DND-41 (cell line): ENCODE results near the gene DHX29.

Experiments
- ATAC-seq: fragments of 200-7000 bp; cut with Tn5 transposase; 3 replicates; pipeline ENCODE4 v1.9.1; 2021; ENCODE audit warnings: low read depth; ENCODE audit not compliant: insufficient read depth
- DNase-seq: peaks from one replicate; pipeline ENCODE4 v3.0.0-alpha.2; 2020
- H2AFZ ChIP-seq: 2 replicates; pipeline ENCODE4 v1.6.0; 2012; ENCODE audit warnings: low read depth, low read length
- H3K27ac ChIP-seq: 2 replicates; pipeline ENCODE4 v1.5.1; 2012; ENCODE audit warnings: low read length, inconsistent platforms
- H3K27me3 ChIP-seq: fragments of 200-600 bp; sonication (generic); 2 replicates; pipeline ENCODE4 v1.6.0; 2012; ENCODE audit warnings: low read length, mild to moderate bottlenecking, inconsistent platforms; ENCODE audit not compliant: insufficient read depth, poor library complexity
- H3K36me3 ChIP-seq: 2 replicates; pipeline ENCODE4 v1.5.1; 2012; ENCODE audit warnings: low read length, inconsistent platforms; ENCODE audit not compliant: insufficient read depth
- H3K4me1 ChIP-seq: 2 replicates; pipeline ENCODE4 v1.5.1; 2012; ENCODE audit warnings: mild to moderate bottlenecking, low read length; ENCODE audit not compliant: insufficient read depth
- H3K4me2 ChIP-seq: 2 replicates; pipeline ENCODE4 v1.6.0; 2012; ENCODE audit warnings: mild to moderate bottlenecking, moderate library complexity, low read length, inconsistent platforms; ENCODE audit not compliant: insufficient read depth
- H3K4me3 ChIP-seq, 2 experiments: fragments of 200-600 bp in 1 of 2; shearing (Covaris generic) in 1 of 2; 2 replicates each; pipeline ENCODE4 v1.5.1; 2012 to 2016; ENCODE audit warnings: inconsistent platforms in 2 of 2, low read length in 2 of 2, mild to moderate bottlenecking in 2 of 2, low read depth in 1 of 2, moderate library complexity in 1 of 2
- H3K79me2 ChIP-seq: 2 replicates; pipeline ENCODE4 v1.6.0; 2012; ENCODE audit warnings: low read length, inconsistent platforms; ENCODE audit not compliant: insufficient read depth
- H3K9ac ChIP-seq: 2 replicates; pipeline ENCODE4 v1.6.0; 2012; ENCODE audit warnings: low read depth, mild to moderate bottlenecking, inconsistent platforms, low read length, moderate library complexity
- H3K9me3 ChIP-seq: 2 replicates; pipeline ENCODE4 v1.5.1; 2012; ENCODE audit warnings: low read length, moderate library complexity, mild to moderate bottlenecking, inconsistent platforms; ENCODE audit not compliant: insufficient read depth, severe bottlenecking
- H4K20me1 ChIP-seq: 2 replicates; pipeline ENCODE4 v1.6.0; 2012; ENCODE audit warnings: low read length; ENCODE audit not compliant: insufficient read depth
- EZH2 ChIP-seq: IDR thresholded peaks from 3 replicates; pipeline ENCODE4 v1.6.1; 2012; ENCODE audit warnings: borderline replicate concordance, low read depth, mild to moderate bottlenecking, moderate library complexity, low read length, inconsistent platforms; ENCODE audit not compliant: severe bottlenecking
- TF ChIP-seq, protein P1 (sequence below): IDR thresholded peaks from 2 replicates; pipeline ENCODE4 v1.5.1; 2012; ENCODE audit warnings: borderline replicate concordance, low read length, moderate library complexity, mild to moderate bottlenecking; ENCODE audit not compliant: poor library complexity, severe bottlenecking; ENCODE audit errors: extremely low read depth

DHX29 gene

DNA sequence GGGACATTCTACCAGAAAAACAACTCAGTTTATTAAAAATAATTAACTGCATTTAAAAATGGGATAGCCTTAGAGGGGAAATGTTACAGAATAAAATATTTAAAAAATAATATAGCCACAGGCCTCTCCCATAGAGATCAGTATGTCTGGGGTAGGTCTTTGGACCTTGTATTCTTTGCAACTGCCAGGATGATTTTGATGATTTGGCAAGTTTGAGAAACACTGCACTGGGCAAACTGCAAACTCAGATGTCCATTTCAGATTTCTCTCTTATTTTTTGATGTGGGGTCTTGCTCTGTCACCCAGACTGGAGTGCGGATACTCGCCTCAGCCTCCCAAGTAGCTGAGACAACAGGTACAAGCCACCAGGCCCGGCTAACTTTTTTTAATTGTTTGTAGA lies 49.2 kb downstream of the DHX29 start:
- H3K4me2 ChIP-seq = no peak overlapping the region
- no peak overlapping the region for H3K4me3 ChIP-seq
- no peak overlapping the region for H3K9ac ChIP-seq
- no peaks in the 10 kb centered on the region for H4K20me1 ChIP-seq
- TF ChIP-seq, protein P1, sequence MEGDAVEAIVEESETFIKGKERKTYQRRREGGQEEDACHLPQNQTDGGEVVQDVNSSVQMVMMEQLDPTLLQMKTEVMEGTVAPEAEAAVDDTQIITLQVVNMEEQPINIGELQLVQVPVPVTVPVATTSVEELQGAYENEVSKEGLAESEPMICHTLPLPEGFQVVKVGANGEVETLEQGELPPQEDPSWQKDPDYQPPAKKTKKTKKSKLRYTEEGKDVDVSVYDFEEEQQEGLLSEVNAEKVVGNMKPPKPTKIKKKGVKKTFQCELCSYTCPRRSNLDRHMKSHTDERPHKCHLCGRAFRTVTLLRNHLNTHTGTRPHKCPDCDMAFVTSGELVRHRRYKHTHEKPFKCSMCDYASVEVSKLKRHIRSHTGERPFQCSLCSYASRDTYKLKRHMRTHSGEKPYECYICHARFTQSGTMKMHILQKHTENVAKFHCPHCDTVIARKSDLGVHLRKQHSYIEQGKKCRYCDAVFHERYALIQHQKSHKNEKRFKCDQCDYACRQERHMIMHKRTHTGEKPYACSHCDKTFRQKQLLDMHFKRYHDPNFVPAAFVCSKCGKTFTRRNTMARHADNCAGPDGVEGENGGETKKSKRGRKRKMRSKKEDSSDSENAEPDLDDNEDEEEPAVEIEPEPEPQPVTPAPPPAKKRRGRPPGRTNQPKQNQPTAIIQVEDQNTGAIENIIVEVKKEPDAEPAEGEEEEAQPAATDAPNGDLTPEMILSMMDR = no peak
- no peak for TF ChIP-seq EZH2
- H3K4me1 ChIP-seq = no peaks in the 10 kb centered on the region
- H3K27me3 ChIP-seq = no peaks in the 10 kb centered on the region
- H3K79me2 ChIP-seq = no peaks in the 10 kb centered on the region
- peaks cover 68% of the 10 kb centered on the region for H3K36me3 ChIP-seq
- H2AFZ ChIP-seq = no peak overlapping the region
- no peak overlapping the region for H3K27ac ChIP-seq
- ATAC-seq (no peak), DNase-seq (no peak)
- no peaks in the 10 kb centered on the region for H3K9me3 ChIP-seq

DNA sequence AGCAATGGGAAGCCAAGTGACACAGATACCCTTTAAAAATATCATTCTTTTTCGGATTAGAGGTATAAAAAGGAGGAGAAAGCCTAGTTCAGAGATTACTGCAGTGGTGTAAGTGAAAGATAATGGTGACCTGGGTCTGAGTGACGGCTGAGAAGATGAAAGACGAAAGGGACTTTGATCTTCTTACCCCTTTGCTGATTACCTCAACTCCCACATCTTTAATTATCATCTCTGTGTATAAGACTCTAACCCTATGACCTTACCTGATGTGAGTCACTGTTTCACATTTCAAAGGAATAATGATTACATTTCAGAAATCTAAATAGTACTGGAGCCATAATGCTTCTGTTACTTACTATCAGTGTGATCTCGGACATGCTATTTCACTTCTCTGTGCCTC lies 52.7 kb downstream of the DHX29 start:
- Histone ChIP-seq H3K27me3 (no peaks in the 10 kb centered on the region), H3K36me3 (peaks cover 46% of the 10 kb centered on the region; the same call in 1 of the 2 replicates), H3K4me2 (no peak overlapping the region), H3K9ac (no peak overlapping the region), H3K27ac (no peak overlapping the region), H3K9me3 (no peaks in the 10 kb centered on the region), H3K79me2 (no peaks in the 10 kb centered on the region), H3K4me1 (no peaks in the 10 kb centered on the region), H3K4me3 (no peak overlapping the region), H4K20me1 (no peaks in the 10 kb centered on the region), H2AFZ (no peak overlapping the region)
- TF ChIP-seq, protein P1 = no peak
- TF ChIP-seq EZH2 = no peak
- DNase-seq = no peak
- no peak for ATAC-seq

DNA sequence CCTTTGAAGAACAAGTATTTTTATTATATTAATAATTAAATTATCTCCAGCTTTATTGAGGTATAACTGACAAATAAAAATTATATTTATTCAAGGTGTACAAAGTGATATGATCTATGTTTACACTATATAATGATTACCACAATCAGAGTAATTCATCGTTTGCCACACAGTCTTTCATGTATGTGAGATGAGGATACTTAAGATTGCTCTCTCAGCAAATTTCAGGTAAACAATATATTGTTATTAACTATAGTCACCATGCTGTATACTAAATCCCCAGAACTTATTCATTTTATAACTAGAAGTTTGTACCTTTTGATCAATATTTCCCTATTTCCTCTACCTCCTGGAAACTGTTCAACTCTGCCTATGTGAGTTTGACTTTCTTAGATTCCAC lies 57.4 kb downstream of the DHX29 start:
- no peaks in the 10 kb centered on the region for H4K20me1 ChIP-seq
- no peak overlapping the region for H3K4me2 ChIP-seq
- no peak for DNase-seq
- no peaks in the 10 kb centered on the region for H3K79me2 ChIP-seq
- H3K4me1 ChIP-seq = no peaks in the 10 kb centered on the region
- H3K4me3 ChIP-seq = no peak overlapping the region
- no peak for ATAC-seq
- H2AFZ ChIP-seq = no peak overlapping the region
- TF ChIP-seq EZH2 = no peak
- TF ChIP-seq, protein P1 = no peak
- no peak overlapping the region for H3K9ac ChIP-seq
- H3K27ac ChIP-seq = no peak overlapping the region
- H3K9me3 ChIP-seq = peaks cover 10% of the 10 kb centered on the region
- H3K36me3 ChIP-seq = peaks cover 10% of the 10 kb centered on the region; the same call in 1 of the 2 replicates
- H3K27me3 ChIP-seq = no peaks in the 10 kb centered on the region

DNA sequence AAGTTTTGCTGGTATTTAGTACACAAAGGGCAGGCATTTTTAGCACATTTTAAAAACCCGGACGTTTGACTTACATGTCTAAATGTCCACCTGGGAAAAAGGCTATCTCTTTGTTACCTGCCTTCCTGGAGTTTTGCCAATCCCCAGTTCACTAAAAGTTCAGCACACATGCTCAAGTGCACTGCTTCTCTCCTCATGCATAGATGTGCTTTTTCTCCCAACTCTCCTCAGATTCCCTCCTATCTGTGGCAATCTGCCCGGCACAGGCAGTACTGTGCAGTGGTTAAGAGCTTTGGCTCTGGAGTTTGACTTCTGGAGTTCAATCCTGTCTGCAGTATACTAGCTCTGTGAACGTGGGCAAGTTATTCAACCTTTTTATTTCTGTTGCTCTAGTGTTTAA lies 65.7 kb downstream of the DHX29 start:
- no peak overlapping the region for H3K9ac ChIP-seq
- no peaks in the 10 kb centered on the region for H4K20me1 ChIP-seq
- H3K27ac ChIP-seq = no peak overlapping the region
- TF ChIP-seq, protein P1 = no peak
- no peak for TF ChIP-seq EZH2
- no peaks in the 10 kb centered on the region for H3K4me1 ChIP-seq
- ATAC-seq = no peak
- H3K79me2 ChIP-seq = no peaks in the 10 kb centered on the region
- peaks cover 4% of the 10 kb centered on the region for H3K27me3 ChIP-seq
- H3K9me3 ChIP-seq = no peaks in the 10 kb centered on the region
- DNase-seq = no peak
- no peak overlapping the region for H2AFZ ChIP-seq
- no peak overlapping the region for H3K4me2 ChIP-seq
- no peaks in the 10 kb centered on the region for H3K36me3 ChIP-seq
- no peak overlapping the region for H3K4me3 ChIP-seq
